NCI-H82 treated with DMSO at 0.1 percent for 48 hours (cell line): ENCODE measurements around the gene MVB12B.

ENCODE experiments used
- DNase-seq: peaks from one replicate; lab custom pipeline; 2025; ENCODE audit not compliant: unreplicated experiment; lab: John Stamatoyannopoulos, UW

MVB12B gene

DNA sequence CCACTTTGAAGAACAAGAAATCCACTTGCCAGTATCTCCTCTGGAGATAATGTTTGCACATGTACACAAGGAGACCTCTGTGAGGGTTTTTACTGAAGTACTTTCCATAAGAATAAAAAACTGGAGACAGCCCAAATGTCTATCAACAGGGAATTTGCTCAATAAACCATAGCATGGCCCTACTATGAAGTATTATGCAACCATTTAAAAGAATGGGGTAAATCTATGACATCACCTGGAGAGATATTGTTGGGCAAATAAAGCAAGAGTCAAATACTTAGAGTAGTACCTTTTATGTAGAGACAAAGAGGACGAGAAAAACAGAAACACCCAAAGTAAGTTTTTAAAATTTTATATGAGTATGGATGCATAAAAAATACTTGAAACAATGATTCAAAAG is 23.9 kb upstream of the MVB12B start:
- DNase-seq: no peak

DNA sequence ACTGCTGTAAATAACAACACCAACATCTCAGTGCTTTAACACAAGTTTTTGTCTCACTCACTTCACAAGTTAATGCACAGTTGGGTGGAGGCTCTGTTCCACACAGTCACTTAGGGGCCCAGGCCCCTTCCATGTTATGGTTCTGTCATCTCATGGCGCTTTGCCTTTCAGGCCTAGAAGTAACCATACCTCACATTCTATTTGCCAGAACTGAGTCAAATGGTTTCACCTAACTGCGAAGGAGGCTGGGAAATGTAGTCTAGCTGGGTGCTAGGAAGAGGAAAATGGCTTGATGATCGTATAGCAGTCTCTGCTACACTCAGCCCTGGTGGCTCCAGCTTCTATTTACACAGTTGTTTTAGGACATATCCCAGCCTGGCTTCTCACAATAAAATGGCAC is 23.1 kb upstream of the MVB12B start:
- no peak for DNase-seq

DNA sequence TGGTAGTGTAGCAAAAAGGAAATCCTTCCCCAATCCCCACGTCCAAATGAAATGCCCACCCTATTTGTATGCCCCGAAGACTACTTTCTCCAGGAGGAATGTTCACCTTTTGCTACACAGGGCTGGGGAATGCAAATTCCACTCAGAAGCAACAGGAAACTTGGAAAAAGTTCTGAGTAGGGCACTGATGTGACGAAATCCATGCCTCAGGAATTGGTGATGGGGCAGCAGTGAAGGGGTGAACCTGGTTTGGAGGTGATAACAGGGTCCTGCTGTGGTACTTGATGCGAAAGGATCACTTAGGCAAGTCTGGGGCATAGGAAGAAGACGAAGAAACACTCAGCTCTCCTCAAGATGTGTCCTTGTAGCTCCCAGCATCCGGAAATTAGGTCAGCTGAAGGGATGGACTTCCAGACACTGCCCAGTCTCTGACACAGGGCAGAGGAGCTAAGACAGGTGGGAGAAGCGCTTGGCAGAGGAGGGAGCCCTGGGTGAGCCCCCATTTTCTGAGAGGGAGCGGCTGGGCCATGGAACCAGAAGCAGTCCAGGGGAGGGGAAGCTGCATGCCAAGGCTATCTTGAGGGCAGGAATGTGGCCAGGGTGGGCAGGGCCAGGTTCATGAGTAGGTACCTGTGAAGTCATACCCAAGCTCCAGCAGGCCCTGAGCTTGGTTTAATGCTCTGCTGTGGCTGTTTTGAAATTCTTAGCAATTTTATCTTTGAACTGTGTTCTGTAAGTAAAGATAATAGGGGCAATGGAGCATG is 22.2 kb upstream of the MVB12B start:
- DNase-seq: no peak

DNA sequence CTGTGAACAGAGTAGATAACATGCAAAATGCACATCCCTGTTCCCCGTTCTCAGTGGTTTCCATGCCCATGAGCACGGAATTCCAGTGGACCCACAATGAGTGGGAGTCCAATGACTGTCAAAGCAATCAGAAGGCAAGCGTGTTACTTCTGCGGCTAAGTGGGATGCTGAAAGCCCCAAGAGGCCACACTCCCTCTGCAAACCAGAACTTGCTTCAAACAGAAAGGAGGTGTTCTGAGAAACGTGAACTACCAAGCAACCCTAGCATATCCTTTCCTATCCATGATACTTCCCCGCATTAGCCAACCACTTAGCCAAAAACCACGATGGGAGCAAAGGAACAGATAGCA is 21.7 kb upstream of the MVB12B start:
- no peak for DNase-seq

DNA sequence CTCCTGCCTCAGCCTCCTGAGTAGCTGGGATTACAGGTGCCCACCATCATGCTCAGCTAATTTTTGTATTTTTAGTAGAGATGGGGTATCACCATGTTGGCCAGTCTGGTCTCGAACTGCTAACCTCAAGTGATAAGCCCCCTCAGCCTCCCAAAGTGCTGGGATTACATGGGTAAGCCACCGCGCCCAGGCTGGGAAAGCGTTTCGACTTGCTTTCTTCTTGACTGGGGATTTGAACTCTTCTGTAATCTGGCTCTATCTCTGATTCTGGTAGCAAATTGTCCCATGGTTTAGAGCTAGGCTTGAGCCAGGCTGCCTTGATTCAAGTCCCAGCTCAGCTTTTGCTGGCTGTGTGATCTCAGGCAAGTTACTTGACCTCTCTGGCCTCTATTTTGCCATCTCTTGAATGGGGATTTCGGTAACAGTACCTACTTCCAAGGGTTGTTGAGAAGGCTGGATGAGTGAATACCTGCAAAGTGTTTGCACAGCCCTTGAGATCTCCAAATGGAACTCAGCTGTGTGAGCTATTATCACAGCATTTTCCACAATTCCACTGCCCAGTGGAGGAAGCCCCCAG is 20.5 kb upstream of the MVB12B start:
- DNase-seq: no peak

- no peak for DNase-seq
Measured at GRCh38 chr9:126307322-126308061, 19.1 kb upstream of the MVB12B start.

- no peak for DNase-seq
Measured at GRCh38 chr9:126309427-126310189, 17.0 kb upstream of the MVB12B start.

- no peak for DNase-seq
Measured at GRCh38 chr9:126312584-126313551, 13.8 kb upstream of the MVB12B start.

- no peak for DNase-seq
Measured at GRCh38 chr9:126316085-126316655, 10.5 kb upstream of the MVB12B start.

- DNase-seq: no peak
Measured at GRCh38 chr9:126317513-126317912, 9.1 kb upstream of the MVB12B start.

DNA sequence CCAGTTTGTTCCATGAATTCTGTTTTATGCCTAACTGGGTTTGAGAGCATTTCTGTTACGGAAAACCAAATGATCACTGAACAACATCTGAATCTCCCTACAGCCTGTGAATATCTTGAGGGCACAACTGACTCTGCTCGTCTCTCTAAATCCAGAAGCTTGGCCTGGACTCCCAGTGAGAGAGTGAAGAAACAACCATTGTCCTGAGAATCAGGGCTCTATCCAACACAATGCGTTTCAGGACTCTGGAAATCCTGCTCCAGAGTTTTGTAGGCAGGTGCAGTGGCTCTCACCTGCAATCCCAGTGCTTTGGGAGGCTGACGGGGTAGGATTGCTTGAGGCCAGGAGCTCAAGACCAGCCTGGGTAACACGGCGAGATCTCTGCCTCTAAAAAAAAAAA is 7.8 kb upstream of the MVB12B start:
- DNase-seq: no peak

DNA sequence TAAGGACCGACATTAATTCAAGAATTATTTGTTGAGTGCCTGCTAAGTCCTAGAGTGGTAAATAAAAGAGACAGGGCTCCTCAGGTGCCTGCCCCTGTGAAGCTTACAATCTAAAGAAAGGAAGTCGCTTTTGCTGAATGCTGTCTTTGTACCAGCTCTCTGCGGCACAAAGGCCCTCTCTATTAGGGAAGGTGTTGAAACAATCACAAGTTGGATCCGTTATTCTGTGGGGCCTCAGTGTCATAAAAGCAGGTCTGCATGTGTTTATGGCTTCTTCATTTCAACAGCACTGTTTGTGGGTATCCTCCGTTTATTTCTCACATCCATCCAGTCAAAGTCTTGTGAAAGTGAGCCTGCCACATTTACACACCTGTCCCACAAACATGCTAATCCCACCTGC is 7.0 kb upstream of the MVB12B start:
- no peak for DNase-seq

GRCh38 chr9:126320158-126320922 is 6.3 kb upstream of the MVB12B start:
- no peak for DNase-seq

GRCh38 chr9:126321742-126322141 is 4.9 kb upstream of the MVB12B start:
- no peak for DNase-seq

DNA sequence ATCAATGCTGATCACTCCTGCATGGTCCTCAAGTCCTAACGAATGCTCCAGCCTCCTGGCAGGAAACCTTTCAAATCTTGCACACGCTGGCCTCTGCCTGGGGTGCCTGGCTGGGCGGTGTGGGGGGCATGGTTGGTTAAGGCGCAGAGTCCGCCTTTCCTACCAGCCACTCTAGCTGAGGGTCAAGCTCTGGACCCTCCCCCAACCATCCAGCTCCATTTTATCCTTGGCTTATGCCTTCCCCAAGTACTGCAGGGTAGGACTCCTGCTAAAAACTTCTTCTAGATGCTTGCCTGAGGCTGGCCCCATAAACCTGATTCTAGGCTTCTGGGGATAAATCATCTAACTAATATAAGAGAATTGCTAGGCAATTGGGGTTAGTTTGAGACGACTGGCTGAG is 808 bp upstream of the MVB12B start:
- no peak for DNase-seq

DNA sequence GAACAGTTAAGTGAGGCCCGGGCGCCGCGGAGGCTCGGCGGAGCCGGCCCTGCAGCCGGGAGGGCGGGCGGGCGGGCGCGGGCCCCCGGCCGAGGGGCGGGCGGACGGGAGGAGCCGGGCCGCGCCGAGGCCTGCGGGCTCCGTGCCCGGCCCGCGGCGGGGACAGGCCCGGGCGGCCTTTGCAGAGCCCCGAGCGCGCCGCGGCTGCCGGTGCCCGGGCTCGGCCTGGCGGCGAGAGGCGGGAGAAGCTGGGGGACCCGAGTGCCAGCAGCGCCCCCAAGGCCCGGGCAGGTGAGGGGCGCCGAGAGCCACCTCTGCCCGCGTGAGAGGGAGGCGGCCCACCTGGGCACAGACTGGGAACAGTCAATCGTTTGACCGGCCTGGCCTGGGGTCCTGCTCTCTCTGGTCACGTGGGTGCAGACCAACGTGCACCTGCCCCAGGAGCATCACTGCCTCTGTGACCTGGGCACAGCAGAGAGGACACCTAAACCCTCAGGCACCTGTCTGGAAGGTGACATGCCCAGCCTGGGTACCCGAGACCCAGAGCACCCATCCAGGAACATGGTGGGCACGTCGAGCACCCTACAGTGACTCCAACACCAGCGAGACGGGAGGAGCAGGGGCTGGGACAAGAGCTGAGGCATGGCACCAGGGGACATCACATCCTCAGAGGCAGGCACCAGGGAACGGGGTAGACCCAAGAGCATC is 531 bp downstream of the MVB12B start:
- no peak for DNase-seq

DNA sequence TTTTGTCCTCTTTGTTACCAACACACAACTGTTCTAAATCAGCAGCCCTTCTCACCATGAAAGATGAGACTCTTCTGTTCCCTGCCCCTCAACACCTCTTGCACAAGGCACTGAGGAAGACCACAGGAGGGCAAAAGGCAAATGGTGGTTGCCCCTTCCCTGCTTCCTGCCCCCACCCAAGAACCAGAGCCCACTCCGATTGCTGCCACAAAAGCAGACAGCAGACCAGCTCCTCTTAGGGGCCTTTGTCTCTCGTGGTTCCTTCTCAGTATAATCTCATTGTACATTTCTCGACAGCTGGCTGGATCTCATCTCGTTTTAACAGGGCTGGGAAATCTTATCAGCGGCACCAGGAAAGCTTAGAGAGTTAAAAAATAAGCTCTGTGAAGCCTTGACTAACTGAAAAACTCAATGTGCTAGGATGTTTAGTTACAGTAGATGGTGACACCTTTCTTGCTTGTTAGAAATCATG is 1.1 kb downstream of the MVB12B start:
- DNase-seq: peak; percentile 90

DNA sequence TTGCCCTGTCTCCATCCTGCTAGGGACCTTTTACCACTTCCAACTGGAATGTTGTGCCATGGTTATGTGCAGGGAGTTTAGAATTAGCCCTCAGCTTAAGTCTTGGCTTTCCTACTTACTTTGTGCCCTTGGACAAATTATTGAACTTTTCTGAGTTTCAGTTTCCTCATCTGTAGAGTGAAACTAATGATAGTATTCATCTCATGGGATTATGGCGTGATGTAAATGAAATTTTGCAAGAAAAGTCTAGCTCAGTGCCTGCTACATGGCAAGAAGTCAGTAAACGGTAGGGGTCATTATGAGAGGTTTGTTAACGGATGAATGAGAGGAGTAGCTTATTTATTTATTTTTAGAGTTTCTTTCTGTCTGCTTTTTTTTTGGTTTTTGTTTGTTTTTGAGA is 1.8 kb downstream of the MVB12B start:
- DNase-seq: no peak
